Stromal cell of bone marrow (primary cell): ENCODE measurements around the gene ATF3.

Experiments
- DNase-seq: peaks from one replicate; pipeline ENCODE4 v3.0.0-alpha.2; 2012; ENCODE audit warnings: low read depth

ATF3 gene

GRCh38 chr1:212586206-212587015, 22.1 kb upstream of the ATF3 start:
- DNase-seq = no peak

GRCh38 chr1:212587016-212587887, 21.3 kb upstream of the ATF3 start:
- DNase-seq = no peak

GRCh38 chr1:212587888-212588510, 20.6 kb upstream of the ATF3 start:
- DNase-seq = no peak

GRCh38 chr1:212589446-212589845, 19.1 kb upstream of the ATF3 start:
- no peak for DNase-seq

GRCh38 chr1:212591922-212592321, 16.6 kb upstream of the ATF3 start:
- DNase-seq = no peak

- no peak for DNase-seq
Measured at GRCh38 chr1:212593821-212594251, 14.7 kb upstream of the ATF3 start.

GRCh38 chr1:212594640-212595039, 13.9 kb upstream of the ATF3 start:
- DNase-seq = no peak

GRCh38 chr1:212595229-212595628, 13.3 kb upstream of the ATF3 start:
- DNase-seq = no peak

GRCh38 chr1:212595787-212596714, 12.5 kb upstream of the ATF3 start:
- peak; percentile 83 for DNase-seq

- DNase-seq = no peak
Measured at GRCh38 chr1:212596798-212597197, 11.8 kb upstream of the ATF3 start.

GRCh38 chr1:212597487-212597886, 11.1 kb upstream of the ATF3 start:
- DNase-seq = no peak

GRCh38 chr1:212600071-212600915, 8.3 kb upstream of the ATF3 start:
- no peak for DNase-seq

- peak; percentile 61 for DNase-seq
Measured at GRCh38 chr1:212600980-212601379, 7.6 kb upstream of the ATF3 start.

- DNase-seq = no peak
Measured at GRCh38 chr1:212601524-212601923, 7.0 kb upstream of the ATF3 start.

- DNase-seq = no peak
Measured at GRCh38 chr1:212605441-212606394, 2.8 kb upstream of the ATF3 start.

- no peak for DNase-seq
Measured at GRCh38 chr1:212606395-212607205, 2.0 kb upstream of the ATF3 start.

GRCh38 chr1:212607206-212607912, 1.2 kb upstream of the ATF3 start:
- DNase-seq = no peak

GRCh38 chr1:212607913-212608391, 609 bp upstream of the ATF3 start:
- no peak for DNase-seq
